IgD-negative memory B cell (primary cell): ENCODE measurements around the gene SPRY1. TPM values are rescaled to one million over a fixed set of nuclear protein-coding genes. Genes with fewer than 3 reads are reported as not detected.

Experiments used
- H3K27ac Mint-ChIP-seq, 3 donors: one replicate each; pipeline ENCODE4 v1.8.0; 2020 to 2022; ENCODE audit warnings: mild to moderate bottlenecking in 3 of 3, mixed read lengths in 3 of 3, moderate library complexity in 1 of 3
- H3K27me3 Mint-ChIP-seq: one replicate; pipeline ENCODE4 v1.8.0; 2021; ENCODE audit warnings: mixed read lengths
- H3K36me3 Mint-ChIP-seq: one replicate; pipeline ENCODE4 v1.8.0; 2020; ENCODE audit warnings: mild to moderate bottlenecking, mixed read lengths
- H3K4me1 Mint-ChIP-seq, 3 donors: one replicate each; pipeline ENCODE4 v1.8.0; 2020 to 2022; ENCODE audit warnings: mixed read lengths in 3 of 3, mild to moderate bottlenecking in 1 of 3
- H3K4me3 Mint-ChIP-seq, 4 donors: one replicate each; pipeline ENCODE4 v1.8.0; 2020 to 2022; ENCODE audit warnings: mild to moderate bottlenecking in 4 of 4, mixed read lengths in 4 of 4, moderate library complexity in 3 of 4
- H3K9me3 Mint-ChIP-seq, 3 donors: one replicate each; pipeline ENCODE4 v1.8.0; 2020 to 2021; ENCODE audit warnings: mixed read lengths in 3 of 3, mild to moderate bottlenecking in 1 of 3
- polyA plus RNA-seq: library from polyadenylated mRNA; unstranded; fragments of 300-500 nt; fragmentation: Illumina TruSeq; gene quantifications from one replicate; pipeline ENCODE4 v1.2.3, GENCODE V29; 2021

Gene SPRY1
- polyA plus RNA-seq, 1 donor from 2014 or later = not detected

DNA sequence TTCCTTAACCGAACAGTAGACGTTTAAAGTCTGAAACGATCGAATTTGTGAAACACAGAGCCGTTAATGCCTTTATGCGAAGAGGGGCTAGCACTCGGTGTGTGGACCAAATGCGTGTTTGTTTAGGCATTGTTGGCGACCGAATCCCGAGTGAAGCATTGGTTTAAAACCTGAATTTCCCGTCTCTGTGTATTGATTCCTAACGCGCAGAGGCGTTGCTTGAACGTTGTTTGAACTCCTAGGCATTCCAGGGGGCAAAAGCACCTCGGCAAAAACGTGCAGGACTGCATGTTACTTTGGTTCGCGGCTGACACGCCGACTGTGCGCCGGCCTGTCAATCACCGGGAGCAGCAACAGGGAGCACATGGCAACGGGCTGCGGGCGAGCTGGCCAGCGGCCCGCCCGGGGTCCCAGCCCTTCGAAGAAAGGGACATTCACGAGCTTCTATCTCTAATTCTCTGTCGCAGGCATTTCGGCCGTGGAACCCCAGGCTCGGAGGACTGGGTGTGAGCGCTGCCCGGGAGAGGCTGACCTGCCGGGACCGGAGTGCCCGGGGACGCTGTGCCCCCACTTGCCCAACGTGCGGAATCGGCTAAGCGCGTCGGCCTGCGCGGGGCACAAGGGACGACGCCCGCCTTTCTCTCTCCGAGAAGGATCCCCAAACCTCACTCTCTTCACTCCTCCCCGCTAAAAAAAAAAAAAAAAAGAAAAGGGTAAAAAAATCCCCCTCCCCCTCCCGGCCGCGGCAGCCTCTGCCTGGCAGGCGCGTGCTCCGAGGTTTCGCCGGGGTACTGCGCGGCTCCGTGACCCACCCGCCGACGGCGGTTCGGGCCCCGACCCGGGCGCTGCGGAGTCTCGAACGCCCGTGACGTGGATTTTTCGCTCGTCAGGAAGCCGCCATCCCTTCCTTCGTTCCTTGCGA is 810 bp downstream of the SPRY1 start:
- Mint-ChIP-seq H3K27ac (peak overlapping the region; percentile 0 to 77 (median 74)), H3K4me3 (peak overlapping the region; percentile 84 to 93 (median 88)), H3K36me3 (no peaks in the 10 kb centered on the region), H3K9me3 (peaks cover 0 to 1% (median 0%) of the 10 kb centered on the region in 3 donors), H3K27me3 (peaks cover 46% of the 10 kb centered on the region), H3K4me1 (peaks cover 9 to 25% (median 24%) of the 10 kb centered on the region in 3 donors)

DNA sequence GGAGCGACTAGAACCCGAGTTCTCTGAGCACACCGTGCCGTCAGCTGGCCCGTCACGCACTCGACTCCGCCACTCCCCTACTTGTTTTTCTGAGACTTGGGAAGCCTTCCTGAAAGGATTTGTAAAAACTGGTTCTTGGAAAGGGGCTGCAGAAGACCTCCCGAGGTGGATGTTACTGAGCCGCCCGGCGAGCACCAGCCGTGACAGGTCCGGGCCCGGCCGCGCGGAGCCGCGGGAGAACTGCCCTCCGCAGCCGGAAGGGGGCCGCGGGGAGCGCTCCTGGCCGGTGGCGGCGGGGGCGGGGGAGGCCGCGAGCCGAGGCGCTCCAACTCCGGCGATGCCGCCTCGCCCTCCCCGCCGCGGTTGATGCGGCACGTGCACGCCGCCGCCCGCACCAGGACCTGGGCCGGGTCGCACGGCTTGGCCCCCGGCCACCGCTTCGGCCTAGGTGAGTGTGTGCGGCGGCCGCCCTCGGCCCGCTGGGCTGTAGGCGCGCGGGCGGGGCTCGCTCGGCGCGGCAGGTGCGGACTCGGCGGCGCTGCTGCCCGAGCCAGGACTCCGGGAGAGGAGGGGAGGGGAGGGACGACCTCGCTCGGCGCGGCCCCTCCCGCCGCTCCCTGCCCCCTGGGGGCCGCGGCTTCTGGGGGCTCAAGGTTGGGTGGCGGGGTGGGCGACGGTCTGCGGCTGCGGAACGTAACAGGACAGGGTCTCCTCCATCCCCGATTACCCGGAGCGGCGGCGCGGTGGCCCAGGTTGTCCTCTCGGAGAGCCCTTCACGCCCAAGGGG is 1.7 kb downstream of the SPRY1 start:
- H3K36me3 Mint-ChIP-seq = peaks cover 2% of the 10 kb centered on the region
- peak overlapping the region in 1 of 3 donors; percentile 76 for H3K27ac Mint-ChIP-seq
- H3K4me1 Mint-ChIP-seq = peaks cover 9 to 25% (median 24%) of the 10 kb centered on the region in 3 donors
- peaks cover 0 to 1% (median 0%) of the 10 kb centered on the region in 3 donors for H3K9me3 Mint-ChIP-seq
- H3K27me3 Mint-ChIP-seq = peaks cover 49% of the 10 kb centered on the region
- peak overlapping the region; percentile 85 to 93 (median 90) for H3K4me3 Mint-ChIP-seq

DNA sequence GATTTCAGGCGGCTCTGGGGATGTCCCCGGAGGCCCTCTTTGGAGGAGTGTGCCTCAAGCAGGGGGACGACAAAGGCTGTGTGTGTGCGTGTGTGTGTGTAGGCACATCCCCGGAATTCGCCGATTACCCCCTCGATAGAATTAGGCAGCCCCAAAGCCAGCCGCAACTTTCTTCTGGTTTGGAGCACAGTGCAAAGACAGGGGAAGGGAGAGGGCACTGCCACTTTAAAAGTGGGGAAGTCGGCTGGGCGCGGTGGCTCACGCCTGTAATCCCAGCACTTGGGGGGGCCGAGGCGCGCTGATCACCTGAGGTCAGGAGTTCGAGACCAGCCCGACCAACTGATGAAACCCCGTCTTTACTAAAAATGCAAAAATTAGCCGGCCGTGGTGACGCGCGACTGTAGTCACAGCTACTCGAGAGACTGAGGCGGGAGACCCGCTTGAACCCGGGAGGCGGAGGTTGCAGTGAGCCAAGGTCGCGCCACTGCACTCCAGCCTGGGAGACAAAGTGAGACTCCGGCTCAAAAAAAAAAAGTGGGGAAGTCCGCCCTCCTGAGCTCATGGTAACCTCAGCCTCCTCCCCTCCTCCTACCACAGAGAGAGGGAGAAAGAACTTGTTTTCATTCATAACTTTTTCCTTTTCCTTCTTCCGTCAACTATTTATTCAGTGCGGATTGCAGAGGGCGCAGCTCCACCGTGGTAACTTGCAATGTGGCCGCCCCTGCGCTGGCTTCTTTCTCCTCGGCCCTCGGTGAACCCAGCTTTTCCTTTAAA is 2.4 kb downstream of the SPRY1 start:
- H3K4me3 Mint-ChIP-seq = peak overlapping the region; percentile 75 to 93 (median 90)
- peak overlapping the region in 2 of 3 donors; percentile 32 to 76 for H3K27ac Mint-ChIP-seq
- H3K9me3 Mint-ChIP-seq = peaks cover 0 to 1% (median 0%) of the 10 kb centered on the region in 3 donors
- H3K36me3 Mint-ChIP-seq = peaks cover 2% of the 10 kb centered on the region
- H3K4me1 Mint-ChIP-seq = peaks cover 9 to 25% (median 24%) of the 10 kb centered on the region in 3 donors
- H3K27me3 Mint-ChIP-seq = peaks cover 54% of the 10 kb centered on the region

DNA sequence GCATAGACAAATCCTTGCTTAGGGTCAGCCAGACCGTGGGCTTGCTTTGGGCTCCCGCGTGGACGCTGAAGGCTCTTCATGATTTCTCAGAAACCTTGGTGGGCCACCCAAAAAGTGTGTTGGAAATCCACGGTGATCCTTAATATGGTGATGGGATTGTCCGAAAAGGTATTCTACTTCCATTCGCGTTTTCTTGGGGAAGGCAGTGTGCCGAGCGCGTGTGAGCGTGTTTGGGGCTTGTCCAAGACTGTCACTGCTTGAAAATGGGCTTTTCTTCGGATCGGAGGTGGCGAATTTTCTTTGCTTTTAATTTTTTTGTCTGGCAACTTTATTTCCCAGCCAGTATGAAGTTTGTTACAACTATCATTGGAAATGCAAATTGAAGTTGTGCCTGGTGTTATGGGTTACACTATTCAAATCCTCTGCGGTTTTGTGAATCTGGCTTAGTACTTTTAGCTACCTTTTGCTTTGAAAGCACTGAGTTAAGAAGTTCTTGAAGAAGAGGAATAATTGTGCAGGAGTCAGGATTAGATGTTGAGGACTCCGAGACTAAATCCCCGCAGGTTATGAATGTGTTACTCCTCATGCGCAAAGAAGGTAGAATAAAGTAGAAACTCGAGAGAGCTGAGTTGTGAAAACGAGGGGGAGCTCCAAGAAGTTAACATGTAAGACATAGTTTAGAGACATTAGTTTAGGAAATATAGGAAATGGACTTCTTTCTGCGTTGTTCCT is 3.2 kb downstream of the SPRY1 start:
- Mint-ChIP-seq H3K36me3 (peaks cover 2% of the 10 kb centered on the region), H3K4me1 (peaks cover 9 to 25% (median 24%) of the 10 kb centered on the region in 3 donors), H3K27me3 (peaks cover 56% of the 10 kb centered on the region), H3K9me3 (peaks cover 0 to 1% (median 0%) of the 10 kb centered on the region in 3 donors), H3K27ac (peak overlapping the region in 2 of 3 donors; percentile 32 to 76), H3K4me3 (peak overlapping the region; percentile 75 to 93 (median 90))

DNA sequence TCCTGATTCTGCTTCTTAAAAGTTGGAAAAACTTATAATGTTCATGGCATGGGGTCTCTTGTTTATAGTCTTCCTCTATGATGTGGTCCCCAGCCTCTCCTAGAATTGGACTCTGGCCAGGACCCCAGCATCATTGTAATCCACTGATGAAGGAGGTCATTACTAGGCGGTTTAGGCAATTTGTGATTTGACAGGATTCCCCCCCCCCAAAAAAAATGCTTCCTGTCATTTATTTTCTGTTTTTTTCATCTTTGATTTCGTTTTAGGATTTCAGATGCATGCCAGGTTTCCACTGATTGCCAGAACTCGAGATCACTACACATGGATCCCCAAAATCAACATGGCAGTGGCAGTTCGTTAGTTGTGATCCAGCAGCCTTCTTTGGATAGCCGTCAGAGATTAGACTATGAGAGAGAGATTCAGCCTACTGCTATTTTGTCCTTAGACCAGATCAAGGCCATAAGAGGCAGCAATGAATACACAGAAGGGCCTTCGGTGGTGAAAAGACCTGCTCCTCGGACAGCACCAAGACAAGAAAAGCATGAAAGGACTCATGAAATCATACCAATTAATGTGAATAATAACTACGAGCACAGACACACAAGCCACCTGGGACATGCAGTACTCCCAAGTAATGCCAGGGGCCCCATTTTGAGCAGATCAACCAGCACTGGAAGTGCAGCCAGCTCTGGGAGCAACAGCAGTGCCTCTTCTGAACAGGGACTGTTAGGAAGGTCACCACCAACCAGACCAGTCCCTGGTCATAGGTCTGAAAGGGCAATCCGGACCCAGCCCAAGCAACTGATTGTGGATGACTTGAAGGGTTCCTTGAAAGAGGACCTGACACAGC is 4.9 kb downstream of the SPRY1 start:
- no peak overlapping the region for H3K27ac Mint-ChIP-seq
- H3K4me1 Mint-ChIP-seq = peaks cover 8 to 22% (median 21%) of the 10 kb centered on the region in 3 donors

DNA sequence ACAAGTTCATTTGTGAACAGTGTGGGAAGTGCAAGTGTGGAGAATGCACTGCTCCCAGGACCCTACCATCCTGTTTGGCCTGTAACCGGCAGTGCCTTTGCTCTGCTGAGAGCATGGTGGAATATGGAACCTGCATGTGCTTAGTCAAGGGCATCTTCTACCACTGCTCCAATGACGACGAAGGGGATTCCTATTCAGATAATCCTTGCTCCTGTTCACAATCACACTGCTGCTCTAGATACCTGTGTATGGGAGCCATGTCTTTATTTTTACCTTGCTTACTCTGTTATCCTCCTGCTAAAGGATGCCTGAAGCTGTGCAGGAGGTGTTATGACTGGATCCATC is 5.5 kb downstream of the SPRY1 start:
- peaks cover 0 to 1% (median 0%) of the 10 kb centered on the region in 3 donors for H3K9me3 Mint-ChIP-seq
- peaks cover 53% of the 10 kb centered on the region for H3K27me3 Mint-ChIP-seq
- peaks cover 7 to 18% (median 17%) of the 10 kb centered on the region in 3 donors for H3K4me1 Mint-ChIP-seq
- no peak overlapping the region for H3K4me3 Mint-ChIP-seq
- peaks cover 2% of the 10 kb centered on the region for H3K36me3 Mint-ChIP-seq
- H3K27ac Mint-ChIP-seq = no peak overlapping the region

More for the DNA sequence above, 4.9 kb downstream of the SPRY1 start:
- peaks cover 2% of the 10 kb centered on the region for H3K36me3 Mint-ChIP-seq
- H3K4me3 Mint-ChIP-seq = no peak overlapping the region
- peaks cover 0 to 1% (median 0%) of the 10 kb centered on the region in 3 donors for H3K9me3 Mint-ChIP-seq
- H3K27me3 Mint-ChIP-seq = peaks cover 58% of the 10 kb centered on the region

DNA sequence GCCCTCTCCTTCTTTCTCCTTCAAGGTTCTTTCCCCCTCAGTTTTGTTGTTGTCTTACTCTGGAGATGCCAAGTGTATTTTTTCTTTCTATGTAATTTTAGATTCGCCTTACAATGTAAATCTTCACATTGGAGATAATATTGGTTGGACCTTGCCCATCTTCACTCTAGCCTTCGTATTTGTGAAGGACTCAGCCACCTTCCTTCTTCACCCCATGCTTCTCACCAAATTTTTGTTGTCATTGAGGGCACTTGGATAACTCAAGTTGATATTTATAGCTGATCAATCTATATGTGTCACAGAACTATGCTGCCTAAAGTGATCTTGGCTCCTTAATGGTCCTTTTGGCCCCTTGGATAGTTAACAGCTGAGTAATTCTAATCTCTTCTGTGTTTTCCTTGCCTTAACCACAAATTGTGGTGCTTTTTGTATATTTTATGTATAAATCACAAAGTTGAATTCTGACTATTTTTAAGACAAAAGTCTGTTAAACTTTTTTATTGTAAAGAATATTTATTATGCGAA is 6.5 kb downstream of the SPRY1 start:
- Mint-ChIP-seq H3K4me3 (no peak overlapping the region), H3K27ac (no peak overlapping the region)

DNA sequence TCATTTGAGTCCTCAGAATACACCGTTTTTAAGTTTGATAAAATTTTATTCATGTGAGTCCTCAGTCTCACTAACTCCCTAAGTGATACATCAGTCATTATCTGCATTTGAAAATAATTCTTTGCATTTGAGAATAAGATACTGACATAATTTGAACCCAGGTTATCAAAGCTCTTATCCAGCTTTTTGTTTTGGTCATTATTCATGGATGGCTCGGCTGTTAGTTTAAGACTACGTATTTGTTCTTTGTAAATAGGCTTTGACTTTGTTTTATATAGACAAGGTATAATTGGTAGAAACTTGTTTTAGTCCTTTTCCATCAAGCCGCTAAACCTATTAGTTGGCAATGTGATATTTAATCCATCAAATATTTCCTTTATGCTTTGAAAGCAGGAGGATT is 7.9 kb downstream of the SPRY1 start:
- peaks cover 39% of the 10 kb centered on the region for H3K27me3 Mint-ChIP-seq
- no peak overlapping the region for H3K27ac Mint-ChIP-seq
- peaks cover 2% of the 10 kb centered on the region for H3K36me3 Mint-ChIP-seq
- H3K4me1 Mint-ChIP-seq = peaks cover 6 to 7% (median 7%) of the 10 kb centered on the region in 3 donors
- H3K4me3 Mint-ChIP-seq = no peak overlapping the region
- H3K9me3 Mint-ChIP-seq = no peaks in the 10 kb centered on the region

More for the DNA sequence above, 6.5 kb downstream of the SPRY1 start:
- peaks cover 0 to 1% (median 0%) of the 10 kb centered on the region in 3 donors for H3K9me3 Mint-ChIP-seq
- H3K4me1 Mint-ChIP-seq = peaks cover 7 to 15% (median 14%) of the 10 kb centered on the region in 3 donors
- peaks cover 2% of the 10 kb centered on the region for H3K36me3 Mint-ChIP-seq
- H3K27me3 Mint-ChIP-seq = peaks cover 46% of the 10 kb centered on the region

DNA sequence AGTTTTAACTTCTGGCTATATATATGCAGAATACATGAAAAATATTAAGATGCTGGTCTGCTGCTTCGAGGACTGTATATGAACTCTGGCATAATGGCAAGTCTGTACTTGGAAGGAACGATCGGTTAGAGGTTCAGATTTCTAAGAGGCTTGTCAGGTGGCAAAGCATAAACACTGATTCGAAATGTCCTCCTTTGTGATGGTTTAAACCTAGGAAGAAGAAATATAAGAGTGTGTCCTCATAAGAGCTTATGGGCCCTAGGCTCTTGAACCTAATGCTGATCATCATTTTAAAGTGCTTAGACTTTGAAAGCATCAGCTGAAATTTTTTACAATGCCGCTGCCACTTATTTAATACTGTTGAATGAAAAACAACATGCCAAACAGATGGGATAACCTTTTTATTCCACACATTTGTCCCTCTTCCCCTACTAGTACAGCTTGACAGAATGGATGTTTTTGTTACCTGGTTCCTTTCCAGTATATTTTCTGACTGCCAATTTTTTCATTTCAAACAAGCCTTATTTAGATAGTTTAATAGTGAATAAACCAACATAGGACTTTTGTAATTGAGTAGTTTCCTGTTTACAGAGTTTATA is 8.8 kb downstream of the SPRY1 start:
- H3K27ac Mint-ChIP-seq = no peak overlapping the region
- H3K9me3 Mint-ChIP-seq = no peaks in the 10 kb centered on the region
- peaks cover 31% of the 10 kb centered on the region for H3K27me3 Mint-ChIP-seq
- no peak overlapping the region for H3K4me3 Mint-ChIP-seq
- H3K4me1 Mint-ChIP-seq = no peaks in the 10 kb centered on the region
- peaks cover 2% of the 10 kb centered on the region for H3K36me3 Mint-ChIP-seq

DNA sequence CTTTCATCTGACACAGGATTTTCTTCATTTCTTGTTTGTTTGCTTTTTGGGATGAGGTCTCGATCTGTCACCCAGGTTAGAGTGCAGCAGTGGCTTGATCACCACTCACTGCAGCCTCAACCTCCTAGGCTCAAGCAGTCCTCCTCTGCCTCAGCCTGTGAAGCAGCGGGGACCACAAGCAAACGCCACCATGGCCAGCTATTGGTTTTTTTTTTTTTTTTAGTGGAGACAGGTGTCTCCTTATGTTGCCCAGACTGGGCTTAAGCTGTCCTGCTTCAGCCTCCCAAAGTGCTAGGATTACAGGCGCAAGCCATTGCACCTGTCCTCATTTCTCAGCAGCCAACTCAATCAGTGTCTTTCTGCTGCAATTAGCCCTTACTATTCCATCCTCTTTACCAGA is 10.3 kb downstream of the SPRY1 start:
- Mint-ChIP-seq H3K4me1 (no peaks in the 10 kb centered on the region), H3K4me3 (no peak overlapping the region), H3K36me3 (peaks cover 2% of the 10 kb centered on the region), H3K27me3 (peaks cover 22% of the 10 kb centered on the region), H3K27ac (no peak overlapping the region), H3K9me3 (no peaks in the 10 kb centered on the region)

DNA sequence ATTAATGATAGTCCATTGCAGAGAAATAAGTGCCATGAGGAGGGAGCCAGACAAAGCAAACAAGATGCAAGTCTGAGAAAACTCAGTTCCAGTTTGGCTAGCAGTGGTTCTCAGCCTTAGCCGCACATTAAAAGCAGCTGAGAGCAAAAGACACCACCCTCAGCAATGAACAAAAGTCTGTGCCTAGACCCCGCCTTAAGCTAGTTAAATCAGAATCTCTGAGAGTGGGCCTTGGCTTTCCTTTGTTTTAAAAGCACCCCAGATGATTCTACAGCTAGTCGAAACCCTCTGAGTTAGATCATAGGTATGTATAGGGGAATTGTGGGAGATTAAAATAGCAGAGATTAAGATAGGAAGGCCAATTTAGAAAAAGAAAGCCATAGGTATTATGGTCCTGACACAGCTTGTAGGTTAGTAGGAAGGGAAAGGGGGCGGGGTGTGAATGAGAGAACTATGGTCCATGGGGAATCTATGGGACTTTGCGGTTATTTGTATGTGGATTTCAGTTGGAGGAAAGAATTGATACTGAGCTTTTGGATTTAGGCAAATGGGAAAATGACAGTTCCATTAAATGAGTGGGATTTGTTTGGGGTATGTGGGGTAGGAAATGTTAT is 12.0 kb downstream of the SPRY1 start:
- Mint-ChIP-seq H3K27me3 (peaks cover 17% of the 10 kb centered on the region), H3K4me3 (no peak overlapping the region), H3K27ac (no peak overlapping the region), H3K36me3 (no peaks in the 10 kb centered on the region), H3K4me1 (peaks cover 2 to 11% (median 5%) of the 10 kb centered on the region in 3 donors), H3K9me3 (no peaks in the 10 kb centered on the region)

DNA sequence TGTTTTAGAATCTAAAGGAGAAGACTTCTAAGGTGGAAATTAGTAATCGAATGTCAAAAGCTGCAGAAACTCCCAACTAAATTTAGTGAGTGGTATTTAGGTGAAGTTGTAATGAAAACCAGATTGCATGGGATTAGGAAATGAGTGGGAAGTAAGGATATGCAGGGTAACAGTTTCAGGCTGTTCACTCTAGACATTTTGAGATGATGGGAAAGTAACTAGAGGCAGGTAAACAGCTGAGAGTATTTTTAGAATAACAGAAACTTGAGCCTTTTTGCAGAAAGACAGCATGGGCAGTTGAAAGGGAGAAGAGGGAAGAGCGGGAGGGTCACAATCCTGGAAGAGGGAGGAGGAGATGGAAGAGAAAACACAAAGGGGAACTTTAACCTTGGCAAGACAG is 12.7 kb downstream of the SPRY1 start:
- Mint-ChIP-seq H3K27ac (no peak overlapping the region), H3K4me1 (peaks cover 2 to 11% (median 5%) of the 10 kb centered on the region in 3 donors), H3K36me3 (no peaks in the 10 kb centered on the region), H3K9me3 (no peaks in the 10 kb centered on the region), H3K4me3 (no peak overlapping the region), H3K27me3 (peaks cover 11% of the 10 kb centered on the region)
